HepG2 (cell line): Measurements from ENCODE around the gene CPT1C. TPM values are rescaled to one million over a fixed set of nuclear protein-coding genes. Genes with fewer than 3 reads are reported as not detected.

ENCODE experiments used
- ATAC-seq: fragments of 200-7000 bp; cut with Tn5 transposase; 3 replicates; pipeline ENCODE4 v1.9.1; 2020; ENCODE audit warnings: mild to moderate bottlenecking, moderate library complexity
- BruUV-seq: library from RNA; stranded (reverse); fragments of 400-500 nt; replicated peaks from 2 replicates; lab custom pipeline; 2021; lab: Mats Ljungman, UMichigan
- CTCF ChIA-PET: fragments of 300-600 bp; formaldehyde crosslinking; extraction: SDS; loops from one replicate; lab custom pipeline; 2021; ENCODE audit warnings: low total read pairs, inconsistent platforms, low intra/inter-chr PET ratio; lab: Yijun Ruan, JAX
- POLR2A ChIA-PET: fragments of 350-600 bp; sonication (Branson Sonifier 250); formaldehyde crosslinking; loops from one replicate; lab custom pipeline; 2020; ENCODE audit warnings: antibody characterized with exemption, inconsistent platforms; lab: Yijun Ruan, JAX
- DNase-seq: peaks from one replicate; pipeline ENCODE4 v3.0.0-alpha.2; 2015; ENCODE audit warnings: low spot score
- FAIRE-seq: peaks from 3 replicates; lab custom pipeline; 2011; peaks lifted over from hg19 to GRCh38; lab: Jason Lieb, UNC
- H2AFZ ChIP-seq: one replicate; pipeline ENCODE4 v1.6.1; 2011; ENCODE audit warnings: low read length, inconsistent platforms
- H3K27ac ChIP-seq: fragments of 300-600 bp; 3 replicates; pipeline ENCODE4 v1.8.0; 2011; ENCODE audit warnings: mixed run types, mild to moderate bottlenecking, mixed read lengths, low read length, inconsistent platforms; ENCODE audit not compliant: insufficient read depth; ENCODE audit errors: extremely low read length
- H3K27me3 ChIP-seq, 2 experiments: fragments of 200-600 bp in 1 of 2; 2 replicates in 1 of 2; 3 replicates in 1 of 2; pipeline versions ENCODE4 v1.6.0 to v1.8.0; 2011; ENCODE audit warnings: low read length in 2 of 2, mild to moderate bottlenecking in 2 of 2, moderate library complexity in 2 of 2, inconsistent platforms in 1 of 2; ENCODE audit not compliant: insufficient read depth in 2 of 2, control insufficient read depth in 1 of 2
- H3K36me3 ChIP-seq, 2 experiments: fragments of 200-600 bp in 1 of 2; replicated peaks in 1 of 2; 2 replicates in 1 of 2; 3 replicates in 1 of 2; pipeline versions ENCODE4 v1.5.1 to v1.8.0; 2011; ENCODE audit warnings: low read length in 2 of 2, inconsistent platforms in 1 of 2; ENCODE audit not compliant: insufficient read depth in 2 of 2, control insufficient read depth in 1 of 2
- H3K4me1 ChIP-seq: 2 replicates; pipeline ENCODE4 v1.5.1; 2012; ENCODE audit warnings: low read length, inconsistent platforms; ENCODE audit not compliant: insufficient read depth
- H3K4me2 ChIP-seq: 2 replicates; pipeline ENCODE4 v1.6.0; 2011; ENCODE audit warnings: low read depth, low read length, inconsistent platforms
- H3K4me3 ChIP-seq, 3 experiments: fragments of 200-600 bp in 1 of 3; sonication (generic), shearing (Covaris generic) in 1 of 3; replicated peaks in 1 of 3; 2 replicates each; pipeline ENCODE4 v1.5.1; 2011 to 2016; ENCODE audit warnings: low read length in 3 of 3, inconsistent platforms in 2 of 3, low read depth in 2 of 3, mild to moderate bottlenecking in 2 of 3, control low read depth in 1 of 3, mixed read lengths in 1 of 3; ENCODE audit not compliant: insufficient read depth in 1 of 3
- H3K79me2 ChIP-seq: one replicate; pipeline ENCODE4 v1.6.1; 2011; ENCODE audit warnings: low read length, inconsistent platforms; ENCODE audit not compliant: insufficient read depth
- H3K9ac ChIP-seq: 2 replicates; pipeline ENCODE4 v1.6.0; 2011; ENCODE audit warnings: mild to moderate bottlenecking, low read depth, low read length, inconsistent platforms; ENCODE audit not compliant: insufficient read depth
- H3K9me3 ChIP-seq: 2 replicates; pipeline ENCODE4 v1.5.1; 2012; ENCODE audit warnings: mild to moderate bottlenecking, low read length
- H4K20me1 ChIP-seq: 2 replicates; pipeline ENCODE4 v1.6.0; 2011; ENCODE audit warnings: inconsistent platforms, mild to moderate bottlenecking, low read length, moderate library complexity; ENCODE audit not compliant: insufficient read depth
- ATM ChIP-seq: fragments of 450-650 bp; IDR thresholded peaks from 2 replicates; pipeline ENCODE4 v1.7.1; 2017; ENCODE audit warnings: mild to moderate bottlenecking, borderline replicate concordance
- CEBPB ChIP-seq: IDR thresholded peaks from 2 replicates; pipeline ENCODE4 v1.6.1; 2011; ENCODE audit warnings: low read depth, low read length, improper control_type of control experiment, borderline replicate concordance
- CEBPG ChIP-seq: IDR thresholded peaks from 2 replicates; pipeline ENCODE4 v1.6.1; 2016
- HNF4A ChIP-seq: sonication (generic); formaldehyde crosslinking; IDR thresholded peaks from 2 replicates; pipeline ENCODE4 v1.4.0; 2020; ENCODE audit warnings: missing genetic modification reagents
- HNF4G ChIP-seq, 2 experiments: sonication (generic) in 1 of 2; formaldehyde crosslinking in 1 of 2; IDR thresholded peaks; 2 replicates each; pipeline versions ENCODE4 v1.4.0 to v1.6.1; 2011 to 2020; ENCODE audit warnings: borderline replicate concordance in 2 of 2, low read depth in 2 of 2, mild to moderate bottlenecking in 2 of 2, low read length in 1 of 2, missing genetic modification reagents in 1 of 2, moderate library complexity in 1 of 2
- MXD4 ChIP-seq: IDR thresholded peaks from 2 replicates; pipeline ENCODE4 v1.6.1; 2016; ENCODE audit warnings: mild to moderate bottlenecking, missing biosample characterization, missing genetic modification reagents
- SRSF9 ChIP-seq: fragments of 200-400 bp; formaldehyde crosslinking; IDR thresholded peaks from 2 replicates; pipeline ENCODE4 v1.6.1; 2018; ENCODE audit warnings: borderline replicate concordance, mild to moderate bottlenecking, low read depth, low read length; ENCODE audit not compliant: insufficient read depth, poor library complexity, severe bottlenecking
- TCF7L2 ChIP-seq: IDR thresholded peaks from 2 replicates; pipeline ENCODE4 v1.6.1; 2011; ENCODE audit warnings: mild to moderate bottlenecking, low read depth, low read length, moderate library complexity
- THRA ChIP-seq: sonication (generic); formaldehyde crosslinking; IDR thresholded peaks from 2 replicates; pipeline ENCODE4 v1.4.0; 2020; ENCODE audit warnings: missing genetic modification reagents, borderline replicate concordance
- ZFX ChIP-seq: sonication (generic); formaldehyde crosslinking; IDR thresholded peaks from 2 replicates; pipeline ENCODE4 v1.4.0; 2020; ENCODE audit warnings: mild to moderate bottlenecking, low read depth, missing genetic modification reagents, moderate library complexity
- ZNF143 ChIP-seq: sonication (generic); formaldehyde crosslinking; IDR thresholded peaks from 2 replicates; pipeline ENCODE4 v1.4.0; 2020; ENCODE audit warnings: missing genetic modification reagents
- ZNF235 ChIP-seq: sonication (generic); formaldehyde crosslinking; IDR thresholded peaks from 2 replicates; pipeline ENCODE4 v1.8.1; 2023; ENCODE audit warnings: mild to moderate bottlenecking, missing genetic modification reagents, borderline replicate concordance
- ZNF3 ChIP-seq: IDR thresholded peaks from 2 replicates; pipeline ENCODE4 v1.7.0; 2017; ENCODE audit warnings: inconsistent platforms
- ZNF317 ChIP-seq: sonication (generic); formaldehyde crosslinking; IDR thresholded peaks from 2 replicates; pipeline ENCODE4 v1.5.0; 2020; ENCODE audit warnings: mild to moderate bottlenecking, missing genetic modification reagents
- ZNF496 ChIP-seq: sonication (generic); formaldehyde crosslinking; IDR thresholded peaks from 2 replicates; pipeline ENCODE4 v1.8.1; 2023; ENCODE audit warnings: mild to moderate bottlenecking, moderate library complexity, missing genetic modification reagents; ENCODE audit not compliant: insufficient replicate concordance
- ZNF567 ChIP-seq: sonication (generic); formaldehyde crosslinking; IDR thresholded peaks from 2 replicates; pipeline ENCODE4 v1.8.1; 2023; ENCODE audit warnings: mild to moderate bottlenecking, missing genetic modification reagents, borderline replicate concordance
- ZNF644 ChIP-seq: IDR thresholded peaks from 2 replicates; pipeline ENCODE4 v1.6.1; 2016; ENCODE audit warnings: low read depth
- ZNF713 ChIP-seq: sonication (generic); formaldehyde crosslinking; IDR thresholded peaks from 2 replicates; pipeline ENCODE4 v1.4.0; 2020; ENCODE audit warnings: mild to moderate bottlenecking, missing genetic modification reagents
- WGBS: methylation state at CpG from one replicate; pipeline ENCODE4 v1.1.6; 2017; ENCODE audit warnings: low lambda C conversion rate; 5-methylcytosine and 5-hydroxymethylcytosine counted together
- in situ Hi-C: cut with HindIII; loops from 2 replicates; pipeline ENCODE4 v1.10.0; 2017; ENCODE audit warnings: low pct_unique_long_range_greater_than_20kb; ENCODE audit not compliant: extremely low pct_ligation_motif_present
- intact Hi-C: fragments of 100-400 bp; cut with micrococcal nuclease; formaldehyde crosslinking; loops from one replicate; pipeline ENCODE4 v1.10.0; 2022; ENCODE audit not compliant: unreplicated experiment
- polyA plus RNA-seq, 8 experiments: library from polyadenylated mRNA; depleted of rRNA in 3 of 8; stranded (reverse) in 7 of 8; unstranded in 1 of 8; fragments of >200 nt; fragmentation: Illumina TruSeq in 4 of 8; extraction: Trizol in 4 of 8; gene quantifications; 2 replicates each; pipeline versions ENCODE4 v1.2.1 to v1.2.3, GENCODE V29; 2011 to 2016; ENCODE audit warnings: low read depth in 4 of 8, missing spikeins in 1 of 8, mixed read lengths in 1 of 8; ENCODE audit not compliant: insufficient read depth in 1 of 8
- total RNA-seq, 5 experiments: library from RNA; depleted of rRNA; stranded (reverse); fragments of >200 nt; fragmentation: Illumina TruSeq; extraction: Trizol; gene quantifications; 2 replicates each; pipeline ENCODE4 v1.2.3, GENCODE V29; 2016; ENCODE audit warnings: low read depth in 1 of 5
- TF ChIP-seq, protein P1 (sequence below): sonication (generic); formaldehyde crosslinking; IDR thresholded peaks from 2 replicates; pipeline ENCODE4 v1.8.0; 2022; ENCODE audit warnings: mild to moderate bottlenecking, missing genetic modification reagents; ENCODE audit not compliant: insufficient replicate concordance
- TF ChIP-seq, protein P2 (sequence below): sonication (generic); formaldehyde crosslinking; IDR thresholded peaks from 2 replicates; pipeline ENCODE4 v1.4.0; 2020; ENCODE audit warnings: missing genetic modification reagents, low read depth, mild to moderate bottlenecking, borderline replicate concordance

CPT1C gene
- total and polyA plus RNA-seq, 2 of the 13 experiments (the other 11 are each of a cell fraction or from before 2014, with no cell fraction given) = 0.18 TPM; not detected in 1

DNA sequence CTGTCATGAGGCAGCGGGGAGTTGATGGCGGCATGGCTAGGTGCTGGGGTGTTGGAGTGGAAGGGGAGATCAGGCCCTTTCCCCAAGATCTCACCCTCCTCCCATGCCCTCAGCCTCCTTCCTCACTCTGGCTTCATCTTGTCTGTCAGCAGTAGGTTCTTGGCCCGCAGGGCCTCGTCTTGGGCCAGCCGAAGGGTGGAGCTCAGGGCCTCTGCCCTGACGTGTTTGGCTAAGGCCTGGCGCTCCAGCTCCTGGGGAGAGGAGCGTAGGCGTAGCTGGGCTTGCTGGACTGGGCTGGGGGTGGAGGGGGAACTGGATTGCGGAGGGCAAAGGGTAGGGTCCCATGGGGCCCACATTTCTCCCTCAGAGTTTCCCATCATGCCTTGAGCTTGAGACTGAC lies 49.0 kb downstream of the CPT1C start (continued):
- TF ChIP-seq ZNF496 (CRISPR knock-in tag) (no peak), SRSF9 (no peak), ZNF235 (CRISPR knock-in tag) (no peak), THRA (CRISPR knock-in tag) (no peak), TCF7L2 (no peak), ZNF3 (CRISPR knock-in tag) (no peak)

- peak; percentile 51; the same call in 1 of the 2 replicates for TF ChIP-seq HNF4G (IDR thresholded peaks at IDR 0.05; ENCODE audit: borderline replicate concordance, low read depth, low read length)
- TF ChIP-seq HNF4G (CRISPR knock-in tag; IDR thresholded peaks at IDR 0.05; ENCODE audit: borderline replicate concordance, low read depth) = no peak
- TF ChIP-seq ZNF713 = no peak
- peak; percentile 69 for TF ChIP-seq HNF4A
- TF ChIP-seq CEBPB = peak; percentile 91
- TF ChIP-seq, protein P1, sequence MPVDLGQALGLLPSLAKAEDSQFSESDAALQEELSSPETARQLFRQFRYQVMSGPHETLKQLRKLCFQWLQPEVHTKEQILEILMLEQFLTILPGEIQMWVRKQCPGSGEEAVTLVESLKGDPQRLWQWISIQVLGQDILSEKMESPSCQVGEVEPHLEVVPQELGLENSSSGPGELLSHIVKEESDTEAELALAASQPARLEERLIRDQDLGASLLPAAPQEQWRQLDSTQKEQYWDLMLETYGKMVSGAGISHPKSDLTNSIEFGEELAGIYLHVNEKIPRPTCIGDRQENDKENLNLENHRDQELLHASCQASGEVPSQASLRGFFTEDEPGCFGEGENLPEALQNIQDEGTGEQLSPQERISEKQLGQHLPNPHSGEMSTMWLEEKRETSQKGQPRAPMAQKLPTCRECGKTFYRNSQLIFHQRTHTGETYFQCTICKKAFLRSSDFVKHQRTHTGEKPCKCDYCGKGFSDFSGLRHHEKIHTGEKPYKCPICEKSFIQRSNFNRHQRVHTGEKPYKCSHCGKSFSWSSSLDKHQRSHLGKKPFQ (CRISPR knock-in tag) = no peak
- no peak for TF ChIP-seq TCF7L2
- no peak for TF ChIP-seq ZNF567
- no peak for TF ChIP-seq ZNF644 (CRISPR knock-in tag)
- TF ChIP-seq MXD4 (CRISPR knock-in tag) = no peak
- peak; percentile 84 for TF ChIP-seq CEBPG
- no peak for TF ChIP-seq ATM
- TF ChIP-seq, protein P2, sequence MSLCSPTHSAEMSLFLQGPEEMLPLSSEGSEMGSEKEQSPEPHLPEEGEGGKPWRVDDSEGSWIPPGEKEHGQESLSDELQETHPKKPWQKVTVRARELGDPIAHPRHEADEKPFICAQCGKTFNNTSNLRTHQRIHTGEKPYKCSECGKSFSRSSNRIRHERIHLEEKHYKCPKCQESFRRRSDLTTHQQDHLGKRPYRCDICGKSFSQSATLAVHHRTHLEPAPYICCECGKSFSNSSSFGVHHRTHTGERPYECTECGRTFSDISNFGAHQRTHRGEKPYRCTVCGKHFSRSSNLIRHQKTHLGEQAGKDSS = no peak
- peak; percentile 27; the same call in 1 of the 2 replicates for TF ChIP-seq ZFX (CRISPR knock-in tag)
- peak; percentile 94 for TF ChIP-seq ZNF317
- TF ChIP-seq ZNF143 (CRISPR knock-in tag) = peak; percentile 33
Observed at GRCh38 chr19:49741210-49741844, 50.4 kb downstream of the CPT1C start.

More at GRCh38 chr19:49741210-49741844, 50.4 kb downstream of the CPT1C start:
- Histone ChIP-seq H4K20me1 (no peaks in the 10 kb centered on the region), H3K9me3 (no peaks in the 10 kb centered on the region), H3K36me3 (no peaks in the 10 kb centered on the region), H3K4me2 (peak overlapping the region; percentile 32), H3K27ac (no peak overlapping the region), H3K27me3 (no peaks in the 10 kb centered on the region; a peak in 1 of 5 replicates), H3K79me2 (no peaks in the 10 kb centered on the region), H3K9ac (no peak overlapping the region), H2AFZ (no peak overlapping the region), H3K4me3 (no peak overlapping the region), H3K4me1 (peaks cover 12% of the 10 kb centered on the region)
- BruUV-seq = no TSS peak
- WGBS = 52% methylated on average over 9 of the region's 9 CpGs
- CTCF ChIA-PET = no interaction called here
- DNase-seq = peak; percentile 42
- in situ Hi-C loops = no loop called here
- no peak for FAIRE-seq
- ATAC-seq = peak; percentile 71
- intact Hi-C loops = no loop called here
- POLR2A ChIA-PET = no interaction called here
